GM12873 (cell line): ENCODE data around the gene FAM193B.

Experiments
- TF ChIP-seq, protein P1 (sequence below): IDR thresholded peaks from 2 replicates; pipeline ENCODE4 v1.5.1; 2012; ENCODE audit warnings: low read depth, mild to moderate bottlenecking, moderate library complexity, low read length, control low read depth; ENCODE audit not compliant: insufficient read depth; ENCODE audit errors: missing control alignments

The FAM193B gene

DNA sequence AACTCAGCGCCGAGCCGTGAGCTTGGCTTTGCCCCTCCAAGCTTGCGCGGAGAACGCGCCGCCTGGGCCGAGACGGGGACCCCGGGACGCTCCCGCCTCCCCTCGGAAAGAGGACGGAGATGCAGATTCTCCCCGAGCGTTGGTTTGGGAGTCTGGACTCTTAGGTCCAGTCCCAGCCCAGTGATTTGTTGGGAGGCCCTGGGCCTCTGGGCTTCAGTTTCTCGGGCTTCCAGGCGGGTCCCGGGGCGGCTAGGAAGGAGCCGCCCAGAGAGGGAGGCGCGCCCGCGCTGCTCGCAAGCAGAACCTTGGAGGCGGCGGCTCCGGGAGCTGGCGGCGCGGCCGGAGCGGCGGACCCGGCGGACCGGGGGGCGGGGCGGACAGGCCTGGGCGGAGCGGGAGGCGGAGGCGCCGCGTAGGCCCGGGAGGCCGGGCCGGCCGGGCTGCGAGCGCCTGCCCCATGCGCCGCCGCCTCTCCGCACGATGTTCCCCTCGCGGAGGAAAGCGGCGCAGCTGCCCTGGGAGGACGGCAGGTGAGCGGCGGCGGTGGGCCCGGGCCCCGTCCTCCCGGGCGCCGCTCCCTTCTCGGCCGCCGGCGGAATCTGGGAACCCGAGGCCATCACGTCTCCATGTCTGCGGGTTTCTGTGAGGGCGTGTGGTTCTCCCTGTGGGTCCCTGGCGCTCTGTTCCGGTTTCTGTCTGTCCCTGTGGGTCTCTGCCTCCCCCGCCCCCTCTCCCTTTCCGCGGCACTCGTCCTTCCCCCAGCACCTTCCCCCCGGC, 45.6 kb upstream of the FAM193B start, which contains the start of gene B4GALT7:
B4GALT7 (plus strand) TSS at position 402 of the 777 bp plus-strand sequence; CDS start at position 481, 79 bp downstream.
- TF ChIP-seq, protein P1, sequence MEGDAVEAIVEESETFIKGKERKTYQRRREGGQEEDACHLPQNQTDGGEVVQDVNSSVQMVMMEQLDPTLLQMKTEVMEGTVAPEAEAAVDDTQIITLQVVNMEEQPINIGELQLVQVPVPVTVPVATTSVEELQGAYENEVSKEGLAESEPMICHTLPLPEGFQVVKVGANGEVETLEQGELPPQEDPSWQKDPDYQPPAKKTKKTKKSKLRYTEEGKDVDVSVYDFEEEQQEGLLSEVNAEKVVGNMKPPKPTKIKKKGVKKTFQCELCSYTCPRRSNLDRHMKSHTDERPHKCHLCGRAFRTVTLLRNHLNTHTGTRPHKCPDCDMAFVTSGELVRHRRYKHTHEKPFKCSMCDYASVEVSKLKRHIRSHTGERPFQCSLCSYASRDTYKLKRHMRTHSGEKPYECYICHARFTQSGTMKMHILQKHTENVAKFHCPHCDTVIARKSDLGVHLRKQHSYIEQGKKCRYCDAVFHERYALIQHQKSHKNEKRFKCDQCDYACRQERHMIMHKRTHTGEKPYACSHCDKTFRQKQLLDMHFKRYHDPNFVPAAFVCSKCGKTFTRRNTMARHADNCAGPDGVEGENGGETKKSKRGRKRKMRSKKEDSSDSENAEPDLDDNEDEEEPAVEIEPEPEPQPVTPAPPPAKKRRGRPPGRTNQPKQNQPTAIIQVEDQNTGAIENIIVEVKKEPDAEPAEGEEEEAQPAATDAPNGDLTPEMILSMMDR, result no peak

GRCh38 chr5:177598477-177598876, 44.1 kb upstream of the FAM193B start:
- TF ChIP-seq, protein P1, result no peak

GRCh38 chr5:177596775-177597238, 42.4 kb upstream of the FAM193B start:
- TF ChIP-seq, protein P1, result no peak

GRCh38 chr5:177595991-177596774, 41.8 kb upstream of the FAM193B start:
- TF ChIP-seq, protein P1, result no peak

GRCh38 chr5:177595026-177595585, 40.7 kb upstream of the FAM193B start:
- TF ChIP-seq, protein P1, result no peak

- TF ChIP-seq, protein P1, result no peak
Observed at GRCh38 chr5:177594071-177594470, 39.7 kb upstream of the FAM193B start.

DNA sequence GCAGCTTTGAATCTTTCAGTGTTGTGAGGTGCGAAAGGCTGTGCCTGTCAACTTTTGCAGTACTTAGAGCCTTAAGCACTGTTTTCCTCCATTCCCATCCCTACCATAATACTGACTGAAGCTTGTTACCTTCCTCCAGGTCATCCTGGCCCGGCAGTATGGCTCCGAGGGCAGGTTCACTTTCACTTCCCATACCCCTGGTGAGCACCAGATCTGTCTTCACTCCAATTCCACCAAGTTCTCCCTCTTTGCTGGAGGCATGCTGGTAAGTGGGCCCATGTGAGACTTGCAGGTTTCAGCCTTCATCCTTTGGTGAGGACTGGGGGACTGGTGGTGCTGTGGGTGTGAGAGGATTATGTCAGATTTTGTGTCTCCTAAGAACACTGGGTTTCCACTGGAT, 39.1 kb upstream of the FAM193B start:
- TF ChIP-seq, protein P1, result no peak
